HepG2 (cell line): ENCODE results near the gene CCNA2. TPM values are rescaled to one million over a fixed set of nuclear protein-coding genes. Genes with fewer than 3 reads are reported as not detected.

ENCODE experiments used
- ATAC-seq: fragments of 200-7000 bp; cut with Tn5 transposase; 3 replicates; pipeline ENCODE4 v1.9.1; 2020; ENCODE audit warnings: mild to moderate bottlenecking, moderate library complexity
- BruUV-seq: library from RNA; stranded (reverse); fragments of 400-500 nt; replicated peaks from 2 replicates; lab custom pipeline; 2021; lab: Mats Ljungman, UMichigan
- CTCF ChIA-PET: fragments of 300-600 bp; formaldehyde crosslinking; extraction: SDS; loops from one replicate; lab custom pipeline; 2021; ENCODE audit warnings: low total read pairs, inconsistent platforms, low intra/inter-chr PET ratio; lab: Yijun Ruan, JAX
- POLR2A ChIA-PET: fragments of 350-600 bp; sonication (Branson Sonifier 250); formaldehyde crosslinking; loops from one replicate; lab custom pipeline; 2020; ENCODE audit warnings: antibody characterized with exemption, inconsistent platforms; lab: Yijun Ruan, JAX
- DNase-seq: peaks from one replicate; pipeline ENCODE4 v3.0.0-alpha.2; 2015; ENCODE audit warnings: low spot score
- FAIRE-seq: peaks from 3 replicates; lab custom pipeline; 2011; peaks lifted over from hg19 to GRCh38; lab: Jason Lieb, UNC
- H2AFZ ChIP-seq: one replicate; pipeline ENCODE4 v1.6.1; 2011; ENCODE audit warnings: low read length, inconsistent platforms
- H3K27ac ChIP-seq: fragments of 300-600 bp; 3 replicates; pipeline ENCODE4 v1.8.0; 2011; ENCODE audit warnings: mixed run types, mild to moderate bottlenecking, mixed read lengths, low read length, inconsistent platforms; ENCODE audit not compliant: insufficient read depth; ENCODE audit errors: extremely low read length
- H3K27me3 ChIP-seq, 2 experiments: fragments of 200-600 bp in 1 of 2; 2 replicates in 1 of 2; 3 replicates in 1 of 2; pipeline versions ENCODE4 v1.6.0 to v1.8.0; 2011; ENCODE audit warnings: low read length in 2 of 2, mild to moderate bottlenecking in 2 of 2, moderate library complexity in 2 of 2, inconsistent platforms in 1 of 2; ENCODE audit not compliant: insufficient read depth in 2 of 2, control insufficient read depth in 1 of 2
- H3K36me3 ChIP-seq, 2 experiments: fragments of 200-600 bp in 1 of 2; replicated peaks in 1 of 2; 2 replicates in 1 of 2; 3 replicates in 1 of 2; pipeline versions ENCODE4 v1.5.1 to v1.8.0; 2011; ENCODE audit warnings: low read length in 2 of 2, inconsistent platforms in 1 of 2; ENCODE audit not compliant: insufficient read depth in 2 of 2, control insufficient read depth in 1 of 2
- H3K4me1 ChIP-seq: 2 replicates; pipeline ENCODE4 v1.5.1; 2012; ENCODE audit warnings: low read length, inconsistent platforms; ENCODE audit not compliant: insufficient read depth
- H3K4me2 ChIP-seq: 2 replicates; pipeline ENCODE4 v1.6.0; 2011; ENCODE audit warnings: low read depth, low read length, inconsistent platforms
- H3K4me3 ChIP-seq, 3 experiments: fragments of 200-600 bp in 1 of 3; sonication (generic), shearing (Covaris generic) in 1 of 3; replicated peaks in 1 of 3; 2 replicates each; pipeline ENCODE4 v1.5.1; 2011 to 2016; ENCODE audit warnings: low read length in 3 of 3, inconsistent platforms in 2 of 3, low read depth in 2 of 3, mild to moderate bottlenecking in 2 of 3, control low read depth in 1 of 3, mixed read lengths in 1 of 3; ENCODE audit not compliant: insufficient read depth in 1 of 3
- H3K79me2 ChIP-seq: one replicate; pipeline ENCODE4 v1.6.1; 2011; ENCODE audit warnings: low read length, inconsistent platforms; ENCODE audit not compliant: insufficient read depth
- H3K9ac ChIP-seq: 2 replicates; pipeline ENCODE4 v1.6.0; 2011; ENCODE audit warnings: mild to moderate bottlenecking, low read depth, low read length, inconsistent platforms; ENCODE audit not compliant: insufficient read depth
- H3K9me3 ChIP-seq: 2 replicates; pipeline ENCODE4 v1.5.1; 2012; ENCODE audit warnings: mild to moderate bottlenecking, low read length
- H4K20me1 ChIP-seq: 2 replicates; pipeline ENCODE4 v1.6.0; 2011; ENCODE audit warnings: inconsistent platforms, mild to moderate bottlenecking, low read length, moderate library complexity; ENCODE audit not compliant: insufficient read depth
- CREM ChIP-seq, 2 experiments: sonication (generic) in 1 of 2; formaldehyde crosslinking in 1 of 2; IDR thresholded peaks; 2 replicates each; pipeline versions ENCODE4 v1.4.0 to v1.6.1; 2016 to 2020; ENCODE audit warnings: antibody characterized with exemption in 1 of 2, mild to moderate bottlenecking in 1 of 2, missing genetic modification reagents in 1 of 2
- KDM6A ChIP-seq: IDR thresholded peaks from 2 replicates; pipeline ENCODE4 v1.6.1; 2016; ENCODE audit warnings: low read depth
- RBAK ChIP-seq: sonication (generic); formaldehyde crosslinking; IDR thresholded peaks from 2 replicates; pipeline ENCODE4 v1.5.1; 2020; ENCODE audit warnings: mild to moderate bottlenecking, missing genetic modification reagents
- SMC3 ChIP-seq: IDR thresholded peaks from 2 replicates; pipeline ENCODE4 v1.6.1; 2011; ENCODE audit warnings: low read length, improper control_type of control experiment
- ZNF10 ChIP-seq: sonication (generic); formaldehyde crosslinking; IDR thresholded peaks from 2 replicates; pipeline ENCODE4 v1.4.0; 2020; ENCODE audit warnings: mild to moderate bottlenecking, low read depth, missing genetic modification reagents, borderline replicate concordance
- ZNF737 ChIP-seq: sonication (generic); formaldehyde crosslinking; IDR thresholded peaks from 2 replicates; pipeline ENCODE4 v1.5.0; 2020; ENCODE audit warnings: missing genetic modification reagents, mild to moderate bottlenecking, borderline replicate concordance
- WGBS: methylation state at CpG from one replicate; pipeline ENCODE4 v1.1.6; 2017; ENCODE audit warnings: low lambda C conversion rate; 5-methylcytosine and 5-hydroxymethylcytosine counted together
- in situ Hi-C: cut with HindIII; loops from 2 replicates; pipeline ENCODE4 v1.10.0; 2017; ENCODE audit warnings: low pct_unique_long_range_greater_than_20kb; ENCODE audit not compliant: extremely low pct_ligation_motif_present
- intact Hi-C: fragments of 100-400 bp; cut with micrococcal nuclease; formaldehyde crosslinking; loops from one replicate; pipeline ENCODE4 v1.10.0; 2022; ENCODE audit not compliant: unreplicated experiment
- polyA plus RNA-seq, 8 experiments: library from polyadenylated mRNA; depleted of rRNA in 3 of 8; stranded (reverse) in 7 of 8; unstranded in 1 of 8; fragments of >200 nt; fragmentation: Illumina TruSeq in 4 of 8; extraction: Trizol in 4 of 8; gene quantifications; 2 replicates each; pipeline versions ENCODE4 v1.2.1 to v1.2.3, GENCODE V29; 2011 to 2016; ENCODE audit warnings: low read depth in 4 of 8, missing spikeins in 1 of 8, mixed read lengths in 1 of 8; ENCODE audit not compliant: insufficient read depth in 1 of 8
- total RNA-seq, 5 experiments: library from RNA; depleted of rRNA; stranded (reverse); fragments of >200 nt; fragmentation: Illumina TruSeq; extraction: Trizol; gene quantifications; 2 replicates each; pipeline ENCODE4 v1.2.3, GENCODE V29; 2016; ENCODE audit warnings: low read depth in 1 of 5
- TF ChIP-seq, protein P1 (sequence below): sonication (generic); formaldehyde crosslinking; IDR thresholded peaks from 2 replicates; pipeline ENCODE4 v1.5.1; 2020; ENCODE audit warnings: missing genetic modification reagents, mild to moderate bottlenecking, borderline replicate concordance
- TF ChIP-seq, protein P2 (sequence below): sonication (generic); formaldehyde crosslinking; IDR thresholded peaks from 2 replicates; pipeline ENCODE4 v1.4.0; 2020; ENCODE audit warnings: missing genetic modification reagents
- TF ChIP-seq, protein P3 (sequence below): sonication (generic); formaldehyde crosslinking; conservative IDR thresholded peaks from 2 replicates; pipeline ENCODE4 v1.5.0; 2020; ENCODE audit warnings: missing genetic modification reagents
- TF ChIP-seq, protein P4 (sequence below): sonication (generic); formaldehyde crosslinking; IDR thresholded peaks from 2 replicates; pipeline ENCODE4 v1.9.0; 2021; ENCODE audit warnings: missing genetic modification reagents, borderline replicate concordance

Gene CCNA2
- total and polyA plus RNA-seq, 2 of the 13 experiments (the other 11 are each of a cell fraction or from before 2014, with no cell fraction given): 31.3 to 105 TPM

DNA sequence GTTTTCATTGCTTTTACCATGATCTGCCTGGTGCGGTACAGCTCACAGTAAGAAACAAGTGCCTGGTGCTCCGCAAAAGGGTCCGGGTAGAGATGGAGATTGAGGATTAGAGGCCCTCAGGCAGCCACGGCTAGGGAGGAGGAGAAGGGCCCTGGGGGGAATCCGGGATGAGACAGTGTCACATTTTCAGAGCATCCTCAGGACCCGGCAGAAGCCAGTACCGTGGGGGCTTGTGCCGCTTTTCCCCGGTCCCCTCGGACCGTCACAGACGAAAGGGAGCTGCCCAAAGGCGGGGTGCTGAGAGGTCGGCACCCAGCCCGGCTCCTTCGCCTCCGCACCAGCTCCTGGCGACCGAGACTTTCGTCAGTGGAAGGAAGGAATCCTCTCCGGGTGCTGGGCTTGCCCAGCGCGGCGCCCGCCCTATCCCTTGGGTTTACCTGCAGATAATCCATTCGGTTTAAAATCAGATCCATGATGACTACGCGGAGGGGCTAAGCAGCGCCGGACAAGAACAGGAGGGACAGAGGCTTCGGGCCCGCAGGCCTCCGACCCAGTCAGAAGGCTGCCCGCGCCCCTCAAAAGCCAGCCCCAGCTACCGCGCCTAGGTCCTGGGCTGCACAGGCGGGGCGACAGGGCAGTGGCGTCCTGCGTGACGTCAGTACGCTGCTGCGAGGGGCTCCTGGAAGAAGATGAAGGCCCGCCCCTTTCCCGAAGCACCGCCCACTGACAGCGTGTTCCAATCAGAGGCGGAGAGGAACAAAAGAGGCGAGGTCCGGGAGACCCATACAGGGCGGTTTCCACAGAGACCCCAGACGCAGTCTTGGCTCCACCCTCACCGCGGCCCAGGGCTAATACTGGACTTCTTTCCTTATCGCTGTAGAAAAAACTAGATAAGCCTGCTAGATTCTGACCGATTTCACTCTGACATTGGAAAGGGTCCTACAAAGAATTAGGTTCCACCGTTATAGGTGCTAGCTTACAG, 46.4 kb upstream of the CCNA2 start, which contains the start of gene BBS7:
BBS7 (minus strand) TSS at position 634 of the 982 bp plus-strand sequence; CDS start at position 473, 161 bp downstream.
- in situ Hi-C loops (no loop called here), intact Hi-C loops (loop anchor here (2.0 to 5.0 kb wide), 2 partner anchors 45 to 173 kb away; partner anchors contain the start of gene ANXA5)
- H3K4me2 ChIP-seq: peak within 1 kb of the TSS; percentile 75
- peak within 1 kb of the TSS; percentile 71 for H3K9ac ChIP-seq
- TSS peak; percentile 54 for BruUV-seq
- peak within 1 kb of the TSS; percentile 96 for H2AFZ ChIP-seq
- FAIRE-seq: peak; percentile 74
- ATAC-seq: peak; percentile 98
- ChIA-PET POLR2A (interaction anchor here (0.9 to 1.0 kb wide), 3 partner anchors 46 to 71 kb away, joined by 3 to 5 read pairs (median 3); partner anchors contain the start of genes CCNA2 and EXOSC9), CTCF (no interaction called here)
- peaks cover 14% of the 10 kb centered on the region for H3K4me1 ChIP-seq
- H3K27ac ChIP-seq: peak within 1 kb of the TSS; percentile 64
- no peaks in the 10 kb centered on the region for H4K20me1 ChIP-seq
- DNase-seq: peak; percentile 94
- WGBS: under 1% methylated on average over 9 of the region's 58 CpGs
- H3K79me2 ChIP-seq: no peaks in the 10 kb centered on the region
- no peaks in the 10 kb centered on the region for H3K9me3 ChIP-seq
- H3K4me3 ChIP-seq: peak within 1 kb of the TSS; percentile 86 to 89 (median 86)
- H3K27me3 ChIP-seq: no peaks in the 10 kb centered on the region; a peak in 1 of 5 replicates
- H3K36me3 ChIP-seq: peaks cover 0 to 2% of the 10 kb centered on the region in 2 experiments; a peak in 1 of 5 replicates
- TF ChIP-seq KDM6A (CRISPR knock-in tag): no peak
- TF ChIP-seq, protein P1, sequence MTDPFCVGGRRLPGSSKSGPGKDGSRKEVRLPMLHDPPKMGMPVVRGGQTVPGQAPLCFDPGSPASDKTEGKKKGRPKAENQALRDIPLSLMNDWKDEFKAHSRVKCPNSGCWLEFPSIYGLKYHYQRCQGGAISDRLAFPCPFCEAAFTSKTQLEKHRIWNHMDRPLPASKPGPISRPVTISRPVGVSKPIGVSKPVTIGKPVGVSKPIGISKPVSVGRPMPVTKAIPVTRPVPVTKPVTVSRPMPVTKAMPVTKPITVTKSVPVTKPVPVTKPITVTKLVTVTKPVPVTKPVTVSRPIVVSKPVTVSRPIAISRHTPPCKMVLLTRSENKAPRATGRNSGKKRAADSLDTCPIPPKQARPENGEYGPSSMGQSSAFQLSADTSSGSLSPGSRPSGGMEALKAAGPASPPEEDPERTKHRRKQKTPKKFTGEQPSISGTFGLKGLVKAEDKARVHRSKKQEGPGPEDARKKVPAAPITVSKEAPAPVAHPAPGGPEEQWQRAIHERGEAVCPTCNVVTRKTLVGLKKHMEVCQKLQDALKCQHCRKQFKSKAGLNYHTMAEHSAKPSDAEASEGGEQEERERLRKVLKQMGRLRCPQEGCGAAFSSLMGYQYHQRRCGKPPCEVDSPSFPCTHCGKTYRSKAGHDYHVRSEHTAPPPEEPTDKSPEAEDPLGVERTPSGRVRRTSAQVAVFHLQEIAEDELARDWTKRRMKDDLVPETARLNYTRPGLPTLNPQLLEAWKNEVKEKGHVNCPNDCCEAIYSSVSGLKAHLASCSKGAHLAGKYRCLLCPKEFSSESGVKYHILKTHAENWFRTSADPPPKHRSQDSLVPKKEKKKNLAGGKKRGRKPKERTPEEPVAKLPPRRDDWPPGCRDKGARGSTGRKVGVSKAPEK (CRISPR knock-in tag): no peak
- no peak for TF ChIP-seq RBAK (CRISPR knock-in tag)
- no peak for TF ChIP-seq ZNF737 (CRISPR knock-in tag)
- TF ChIP-seq, protein P2, sequence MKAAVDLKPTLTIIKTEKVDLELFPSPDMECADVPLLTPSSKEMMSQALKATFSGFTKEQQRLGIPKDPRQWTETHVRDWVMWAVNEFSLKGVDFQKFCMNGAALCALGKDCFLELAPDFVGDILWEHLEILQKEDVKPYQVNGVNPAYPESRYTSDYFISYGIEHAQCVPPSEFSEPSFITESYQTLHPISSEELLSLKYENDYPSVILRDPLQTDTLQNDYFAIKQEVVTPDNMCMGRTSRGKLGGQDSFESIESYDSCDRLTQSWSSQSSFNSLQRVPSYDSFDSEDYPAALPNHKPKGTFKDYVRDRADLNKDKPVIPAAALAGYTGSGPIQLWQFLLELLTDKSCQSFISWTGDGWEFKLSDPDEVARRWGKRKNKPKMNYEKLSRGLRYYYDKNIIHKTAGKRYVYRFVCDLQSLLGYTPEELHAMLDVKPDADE (CRISPR knock-in tag): no peak
- TF ChIP-seq CREM (IDR thresholded peaks at IDR 0.05): peak; percentile 81
- TF ChIP-seq CREM (CRISPR knock-in tag; IDR thresholded peaks at IDR 0.05): no peak
- TF ChIP-seq, protein P3, sequence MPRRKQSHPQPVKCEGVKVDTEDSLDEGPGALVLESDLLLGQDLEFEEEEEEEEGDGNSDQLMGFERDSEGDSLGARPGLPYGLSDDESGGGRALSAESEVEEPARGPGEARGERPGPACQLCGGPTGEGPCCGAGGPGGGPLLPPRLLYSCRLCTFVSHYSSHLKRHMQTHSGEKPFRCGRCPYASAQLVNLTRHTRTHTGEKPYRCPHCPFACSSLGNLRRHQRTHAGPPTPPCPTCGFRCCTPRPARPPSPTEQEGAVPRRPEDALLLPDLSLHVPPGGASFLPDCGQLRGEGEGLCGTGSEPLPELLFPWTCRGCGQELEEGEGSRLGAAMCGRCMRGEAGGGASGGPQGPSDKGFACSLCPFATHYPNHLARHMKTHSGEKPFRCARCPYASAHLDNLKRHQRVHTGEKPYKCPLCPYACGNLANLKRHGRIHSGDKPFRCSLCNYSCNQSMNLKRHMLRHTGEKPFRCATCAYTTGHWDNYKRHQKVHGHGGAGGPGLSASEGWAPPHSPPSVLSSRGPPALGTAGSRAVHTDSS (CRISPR knock-in tag): no peak
- TF ChIP-seq, protein P4, sequence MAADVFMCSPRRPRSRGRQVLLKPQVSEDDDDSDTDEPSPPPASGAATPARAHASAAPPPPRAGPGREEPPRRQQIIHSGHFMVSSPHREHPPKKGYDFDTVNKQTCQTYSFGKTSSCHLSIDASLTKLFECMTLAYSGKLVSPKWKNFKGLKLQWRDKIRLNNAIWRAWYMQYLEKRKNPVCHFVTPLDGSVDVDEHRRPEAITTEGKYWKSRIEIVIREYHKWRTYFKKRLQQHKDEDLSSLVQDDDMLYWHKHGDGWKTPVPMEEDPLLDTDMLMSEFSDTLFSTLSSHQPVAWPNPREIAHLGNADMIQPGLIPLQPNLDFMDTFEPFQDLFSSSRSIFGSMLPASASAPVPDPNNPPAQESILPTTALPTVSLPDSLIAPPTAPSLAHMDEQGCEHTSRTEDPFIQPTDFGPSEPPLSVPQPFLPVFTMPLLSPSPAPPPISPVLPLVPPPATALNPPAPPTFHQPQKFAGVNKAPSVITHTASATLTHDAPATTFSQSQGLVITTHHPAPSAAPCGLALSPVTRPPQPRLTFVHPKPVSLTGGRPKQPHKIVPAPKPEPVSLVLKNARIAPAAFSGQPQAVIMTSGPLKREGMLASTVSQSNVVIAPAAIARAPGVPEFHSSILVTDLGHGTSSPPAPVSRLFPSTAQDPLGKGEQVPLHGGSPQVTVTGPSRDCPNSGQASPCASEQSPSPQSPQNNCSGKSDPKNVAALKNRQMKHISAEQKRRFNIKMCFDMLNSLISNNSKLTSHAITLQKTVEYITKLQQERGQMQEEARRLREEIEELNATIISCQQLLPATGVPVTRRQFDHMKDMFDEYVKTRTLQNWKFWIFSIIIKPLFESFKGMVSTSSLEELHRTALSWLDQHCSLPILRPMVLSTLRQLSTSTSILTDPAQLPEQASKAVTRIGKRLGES (CRISPR knock-in tag): no peak
- no peak for TF ChIP-seq ZNF10
- no peak for TF ChIP-seq SMC3
